Ishikawa (cell line): ENCODE results near the gene TP73.

ENCODE experiments used
- CEBPB ChIP-seq: IDR thresholded peaks from 2 replicates; pipeline ENCODE4 v1.6.1; 2012
- CREB1 ChIP-seq: IDR thresholded peaks from 2 replicates; pipeline ENCODE4 v1.6.1; 2012; ENCODE audit warnings: low read depth
- EGR1 ChIP-seq: IDR thresholded peaks from 2 replicates; pipeline ENCODE4 v1.6.1; 2012
- EP300 ChIP-seq: IDR thresholded peaks from 2 replicates; pipeline ENCODE4 v1.6.1; 2012; ENCODE audit warnings: borderline replicate concordance
- FOXM1 ChIP-seq: IDR thresholded peaks from 2 replicates; pipeline ENCODE4 v1.6.1; 2012; ENCODE audit warnings: low read depth, borderline replicate concordance
- MAX ChIP-seq: IDR thresholded peaks from 2 replicates; pipeline ENCODE4 v1.6.1; 2012
- NFIC ChIP-seq: IDR thresholded peaks from 2 replicates; pipeline ENCODE4 v1.6.1; 2012
- RAD21 ChIP-seq: IDR thresholded peaks from 2 replicates; pipeline ENCODE4 v1.6.1; 2012; ENCODE audit warnings: low read depth
- REST ChIP-seq: IDR thresholded peaks from 2 replicates; pipeline ENCODE4 v1.6.1; 2012; ENCODE audit warnings: low read depth, mild to moderate bottlenecking
- TAF1 ChIP-seq: IDR thresholded peaks from 2 replicates; pipeline ENCODE4 v1.6.1; 2012; ENCODE audit warnings: low read depth, mild to moderate bottlenecking
- TCF12 ChIP-seq: IDR thresholded peaks from 2 replicates; pipeline ENCODE4 v1.6.1; 2012; ENCODE audit warnings: low read depth
- TEAD4 ChIP-seq: IDR thresholded peaks from 2 replicates; pipeline ENCODE4 v1.6.1; 2012
- YY1 ChIP-seq: IDR thresholded peaks from 2 replicates; pipeline ENCODE4 v1.6.1; 2012; ENCODE audit warnings: low read depth
- ZBTB7A ChIP-seq: IDR thresholded peaks from 2 replicates; pipeline ENCODE4 v1.6.1; 2012; ENCODE audit warnings: low read depth
- TF ChIP-seq, protein P1 (sequence below): IDR thresholded peaks from 2 replicates; pipeline ENCODE4 v1.6.1; 2012

TP73 gene

GRCh38 chr1:3673381-3674099 lies 21.2 kb downstream of the TP73 start:
- TF ChIP-seq EGR1 (no peak), NFIC (no peak), TAF1 (no peak), CREB1 (no peak), REST (no peak), EP300 (no peak), RAD21 (no peak), YY1 (no peak), MAX (no peak), CEBPB (no peak), ZBTB7A (no peak), FOXM1 (no peak), TEAD4 (no peak), TCF12 (no peak)
- TF ChIP-seq, protein P1, sequence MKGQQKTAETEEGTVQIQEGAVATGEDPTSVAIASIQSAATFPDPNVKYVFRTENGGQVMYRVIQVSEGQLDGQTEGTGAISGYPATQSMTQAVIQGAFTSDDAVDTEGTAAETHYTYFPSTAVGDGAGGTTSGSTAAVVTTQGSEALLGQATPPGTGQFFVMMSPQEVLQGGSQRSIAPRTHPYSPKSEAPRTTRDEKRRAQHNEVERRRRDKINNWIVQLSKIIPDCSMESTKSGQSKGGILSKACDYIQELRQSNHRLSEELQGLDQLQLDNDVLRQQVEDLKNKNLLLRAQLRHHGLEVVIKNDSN, result no peak

DNA sequence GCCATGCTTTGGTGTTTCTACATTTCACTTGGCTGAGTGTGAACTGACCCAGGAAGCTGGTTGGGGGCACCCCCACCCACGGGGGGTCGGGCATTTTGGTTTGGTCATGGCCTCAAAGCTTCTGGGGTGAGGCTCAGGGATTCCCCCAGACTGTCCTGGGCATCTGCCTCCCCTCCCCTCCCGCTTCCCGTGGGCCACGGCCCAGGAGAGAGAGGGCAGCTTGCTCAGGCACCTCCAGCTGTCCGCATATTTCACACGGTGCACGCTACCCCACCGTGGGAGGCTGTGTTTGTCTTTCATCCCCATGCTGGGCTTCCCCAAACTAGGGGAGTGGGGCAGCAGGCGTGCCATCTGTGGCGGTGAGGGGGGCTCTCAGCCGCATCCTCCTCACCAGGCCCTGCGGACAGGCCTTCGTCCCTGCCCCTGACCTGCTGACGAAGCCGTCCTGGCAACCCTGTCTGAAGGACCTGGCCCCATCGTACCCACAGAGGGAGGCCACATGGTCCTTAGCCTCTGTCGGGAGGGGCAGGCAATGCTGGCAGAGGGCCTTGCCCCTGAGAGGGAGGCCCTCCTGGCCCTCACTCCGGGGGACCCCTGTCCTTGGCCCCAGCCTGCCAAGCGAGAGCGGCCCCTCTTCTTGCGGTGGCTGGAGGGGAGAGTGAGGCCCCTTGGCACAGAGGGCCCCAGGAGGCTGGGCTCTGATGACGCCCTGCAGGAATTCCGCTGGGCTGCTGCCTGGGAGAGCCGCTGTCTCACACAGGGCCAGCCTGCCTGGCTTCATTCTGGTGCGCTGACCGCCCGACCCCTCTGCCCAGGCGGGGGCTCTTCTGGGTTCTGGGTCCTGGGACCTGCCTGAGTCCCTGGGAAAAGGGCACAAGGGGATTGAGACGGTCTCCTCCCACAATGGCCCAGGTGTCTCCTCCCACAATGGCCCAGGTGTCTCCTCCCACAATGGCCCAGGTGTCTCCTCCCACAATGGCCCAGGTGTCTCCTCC lies 22.1 kb downstream of the TP73 start:
- TF ChIP-seq YY1 (no peak), EP300 (no peak), REST (no peak), TAF1 (no peak), RAD21 (no peak), NFIC (no peak), FOXM1 (no peak), CEBPB (no peak), MAX (no peak), CREB1 (no peak), TCF12 (no peak), ZBTB7A (no peak), EGR1 (no peak), TEAD4 (no peak)
- TF ChIP-seq, protein P1, result no peak

GRCh38 chr1:3675436-3675835 lies 23.1 kb downstream of the TP73 start:
- TF ChIP-seq TAF1, result no peak
- no peak for TF ChIP-seq EP300

GRCh38 chr1:3676581-3677470 lies 24.5 kb downstream of the TP73 start:
- TF ChIP-seq RAD21 (no peak), REST (no peak), CEBPB (no peak), TEAD4 (no peak), YY1 (no peak)
- TF ChIP-seq, protein P1, result no peak
